Measurements from ENCODE around the gene CBX8. TPM values are rescaled to one million over a fixed set of nuclear protein-coding genes. Genes with fewer than 3 reads are reported as not detected.

The CBX8 gene
- total and polyA plus RNA-seq, 2 of the 13 experiments (the other 11 are each of a cell fraction or from before 2014, with no cell fraction given) = 0.34 to 12.6 TPM

DNA sequence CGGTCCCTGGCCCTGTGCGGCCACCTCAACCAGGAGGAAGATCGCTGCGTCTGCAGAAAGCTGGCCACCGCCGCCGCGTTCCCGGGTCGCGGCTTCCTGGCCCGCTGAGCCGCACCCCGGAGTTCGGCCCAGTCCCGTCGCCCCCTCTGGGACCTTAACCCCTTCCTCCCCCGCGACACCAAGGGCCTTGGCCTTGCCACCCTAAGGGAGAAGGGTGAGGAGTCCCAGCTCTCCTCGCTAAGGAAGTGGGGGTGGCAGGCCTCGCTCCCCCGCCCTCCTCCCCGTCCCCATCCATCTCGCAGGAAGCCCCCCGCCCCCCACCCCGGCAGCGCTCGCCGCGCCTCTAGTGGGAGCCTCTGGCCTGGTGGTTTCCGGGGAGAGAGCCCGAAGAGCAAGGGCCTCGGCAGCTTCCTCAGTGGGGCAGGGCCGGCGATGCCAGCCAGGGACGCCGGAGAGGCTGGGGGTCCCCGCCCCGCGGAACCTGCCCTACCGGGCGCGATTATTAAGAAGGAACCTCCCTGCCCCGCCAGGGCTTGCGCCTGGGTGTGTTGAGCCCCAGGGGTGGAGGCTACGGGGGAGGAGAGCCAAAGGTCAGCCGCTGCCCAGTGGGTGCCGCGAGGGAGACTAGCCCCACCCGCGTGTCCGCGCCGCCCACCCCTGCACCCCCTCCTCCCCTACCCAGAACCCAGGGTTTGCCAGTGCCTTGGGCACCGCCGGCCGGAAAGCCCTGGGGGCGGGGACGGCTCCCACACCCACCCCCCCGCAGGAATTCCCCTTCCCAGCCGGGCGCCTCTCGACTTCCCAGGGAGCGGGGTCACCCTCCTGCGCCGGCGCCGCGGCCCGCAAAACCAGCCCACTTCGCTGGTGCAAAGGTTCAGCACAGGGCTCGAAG lies 35.6 kb upstream of the CBX8 start (continued):
- TF ChIP-seq ZNF567 (CRISPR knock-in tag; IDR thresholded peaks at IDR 0.05; ENCODE audit: borderline replicate concordance) (0 out of 2 replicates have a peak, but pooled peaks have one; percentile 71), SRSF4 (IDR thresholded peaks at IDR 0.05; ENCODE audit: low read depth, low read length, poor library complexity, severe bottlenecking) (peak; percentile 65), FOXM1 (CRISPR knock-in tag; IDR thresholded peaks at IDR 0.05) (no peak), ZNF766 (CRISPR knock-in tag; IDR thresholded peaks at IDR 0.05; ENCODE audit: borderline replicate concordance) (no peak), RBAK (CRISPR knock-in tag; IDR thresholded peaks at IDR 0.05) (0 out of 2 replicates have a peak, but pooled peaks have one; percentile 6), ZNF343 (CRISPR knock-in tag; IDR thresholded peaks at IDR 0.05) (no peak; the same call in 1 of the 2 replicates), ZNF263 (CRISPR knock-in tag; IDR thresholded peaks at IDR 0.05) (peak; percentile 74), TGIF2 (CRISPR knock-in tag; IDR thresholded peaks at IDR 0.05) (no peak), JUNB (CRISPR knock-in tag; IDR thresholded peaks at IDR 0.05; ENCODE audit: borderline replicate concordance) (no peak), MAF1 (CRISPR knock-in tag; IDR thresholded peaks at IDR 0.05; ENCODE audit: borderline replicate concordance) (peak; percentile 59; the same call in 1 of the 2 replicates), HES4 (CRISPR knock-in tag; IDR thresholded peaks at IDR 0.05; ENCODE audit: borderline replicate concordance) (0 out of 2 replicates have a peak, but pooled peaks have one; percentile 19)
- TF ChIP-seq, protein P1, sequence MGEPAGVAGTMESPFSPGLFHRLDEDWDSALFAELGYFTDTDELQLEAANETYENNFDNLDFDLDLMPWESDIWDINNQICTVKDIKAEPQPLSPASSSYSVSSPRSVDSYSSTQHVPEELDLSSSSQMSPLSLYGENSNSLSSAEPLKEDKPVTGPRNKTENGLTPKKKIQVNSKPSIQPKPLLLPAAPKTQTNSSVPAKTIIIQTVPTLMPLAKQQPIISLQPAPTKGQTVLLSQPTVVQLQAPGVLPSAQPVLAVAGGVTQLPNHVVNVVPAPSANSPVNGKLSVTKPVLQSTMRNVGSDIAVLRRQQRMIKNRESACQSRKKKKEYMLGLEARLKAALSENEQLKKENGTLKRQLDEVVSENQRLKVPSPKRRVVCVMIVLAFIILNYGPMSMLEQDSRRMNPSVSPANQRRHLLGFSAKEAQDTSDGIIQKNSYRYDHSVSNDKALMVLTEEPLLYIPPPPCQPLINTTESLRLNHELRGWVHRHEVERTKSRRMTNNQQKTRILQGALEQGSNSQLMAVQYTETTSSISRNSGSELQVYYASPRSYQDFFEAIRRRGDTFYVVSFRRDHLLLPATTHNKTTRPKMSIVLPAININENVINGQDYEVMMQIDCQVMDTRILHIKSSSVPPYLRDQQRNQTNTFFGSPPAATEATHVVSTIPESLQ (CRISPR knock-in tag; conservative IDR thresholded peaks at IDR 0.05) = no peak
- TF ChIP-seq, protein P2, sequence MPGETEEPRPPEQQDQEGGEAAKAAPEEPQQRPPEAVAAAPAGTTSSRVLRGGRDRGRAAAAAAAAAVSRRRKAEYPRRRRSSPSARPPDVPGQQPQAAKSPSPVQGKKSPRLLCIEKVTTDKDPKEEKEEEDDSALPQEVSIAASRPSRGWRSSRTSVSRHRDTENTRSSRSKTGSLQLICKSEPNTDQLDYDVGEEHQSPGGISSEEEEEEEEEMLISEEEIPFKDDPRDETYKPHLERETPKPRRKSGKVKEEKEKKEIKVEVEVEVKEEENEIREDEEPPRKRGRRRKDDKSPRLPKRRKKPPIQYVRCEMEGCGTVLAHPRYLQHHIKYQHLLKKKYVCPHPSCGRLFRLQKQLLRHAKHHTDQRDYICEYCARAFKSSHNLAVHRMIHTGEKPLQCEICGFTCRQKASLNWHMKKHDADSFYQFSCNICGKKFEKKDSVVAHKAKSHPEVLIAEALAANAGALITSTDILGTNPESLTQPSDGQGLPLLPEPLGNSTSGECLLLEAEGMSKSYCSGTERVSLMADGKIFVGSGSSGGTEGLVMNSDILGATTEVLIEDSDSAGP (CRISPR knock-in tag; IDR thresholded peaks at IDR 0.05; ENCODE audit: borderline replicate concordance) = no peak; the same call in none of the 2 replicates

All from HepG2 (cell line).